Osteocyte (in vitro differentiated cells): ENCODE results near the gene ADAMTS2. TPM values are rescaled to one million over a fixed set of nuclear protein-coding genes. Genes with fewer than 3 reads are reported as not detected.
"Not testable (repeated sequence)": the region's sequence is repeated elsewhere in the genome, so short reads cannot be mapped to it uniquely, and the experiment has no call there.

Experiments used
- DNase-seq: peaks from one replicate; pipeline ENCODE4 v3.0.0; 2021; ENCODE audit warnings: mixed read lengths; ENCODE audit not compliant: unreplicated experiment; ENCODE audit errors: extremely low spot score
- H3K27ac Mint-ChIP-seq: one replicate; pipeline ENCODE4 v1.8.0; 2021; ENCODE audit warnings: mild to moderate bottlenecking, mixed read lengths; ENCODE audit not compliant: unreplicated experiment
- H3K27me3 Mint-ChIP-seq: one replicate; pipeline ENCODE4 v1.8.0; 2021; ENCODE audit warnings: mixed read lengths; ENCODE audit not compliant: unreplicated experiment
- H3K36me3 Mint-ChIP-seq: one replicate; pipeline ENCODE4 v1.8.0; 2021; ENCODE audit warnings: mixed read lengths; ENCODE audit not compliant: unreplicated experiment
- H3K4me1 Mint-ChIP-seq: one replicate; pipeline ENCODE4 v1.8.0; 2021; ENCODE audit warnings: mixed read lengths; ENCODE audit not compliant: unreplicated experiment
- H3K4me3 Mint-ChIP-seq: one replicate; pipeline ENCODE4 v1.8.0; 2021; ENCODE audit warnings: mild to moderate bottlenecking, moderate library complexity, mixed read lengths; ENCODE audit not compliant: unreplicated experiment
- H3K9me3 Mint-ChIP-seq: one replicate; pipeline ENCODE4 v1.8.0; 2021; ENCODE audit warnings: mixed read lengths; ENCODE audit not compliant: unreplicated experiment
- CTCF ChIP-seq: fragments of 200-600 bp; sonication (generic); IDR thresholded peaks from 2 replicates; pipeline ENCODE4 v1.5.0; 2021; ENCODE audit warnings: antibody characterized with exemption, mild to moderate bottlenecking, moderate library complexity
- total RNA-seq: library from RNA; stranded (reverse); gene quantifications from 2 replicates; pipeline ENCODE4 v1.2.1, GENCODE V29; 2021

Gene ADAMTS2
- total RNA-seq, 1 donor from 2014 or later, result 12.2 TPM

- no peaks in the 10 kb centered on the region for H3K36me3 Mint-ChIP-seq
- peaks cover 22% of the 10 kb centered on the region for H3K9me3 Mint-ChIP-seq
- no peaks in the 10 kb centered on the region for H3K27me3 Mint-ChIP-seq
- TF ChIP-seq CTCF, result no peak
- DNase-seq, result no peak
- no peaks in the 10 kb centered on the region for H3K4me1 Mint-ChIP-seq
- H3K27ac Mint-ChIP-seq, result no peak overlapping the region
- H3K4me3 Mint-ChIP-seq, result no peak overlapping the region
These were observed 127.0 kb downstream of the ADAMTS2 start for GRCh38 chr5:179217956-179218942.

- no peaks in the 10 kb centered on the region for H3K27me3 Mint-ChIP-seq
- no peak for DNase-seq
- H3K36me3 Mint-ChIP-seq, result no peaks in the 10 kb centered on the region
- peaks cover 16% of the 10 kb centered on the region for H3K9me3 Mint-ChIP-seq
- no peak overlapping the region for H3K27ac Mint-ChIP-seq
- H3K4me3 Mint-ChIP-seq, result no peak overlapping the region
- TF ChIP-seq CTCF, result no peak
- no peaks in the 10 kb centered on the region for H3K4me1 Mint-ChIP-seq
These were observed 127.9 kb downstream of the ADAMTS2 start for GRCh38 chr5:179217356-179217755.

- DNase-seq, H3K36me3 Mint-ChIP-seq, H3K4me3 Mint-ChIP-seq, H3K27ac Mint-ChIP-seq, H3K27me3 Mint-ChIP-seq, H3K4me1 Mint-ChIP-seq: not testable (repeated sequence)
- H3K9me3 Mint-ChIP-seq, result peaks cover 20% of the 10 kb centered on the region
These were observed 128.9 kb downstream of the ADAMTS2 start for GRCh38 chr5:179216381-179216780.

- H3K36me3 Mint-ChIP-seq, result no peaks in the 10 kb centered on the region
- no peak for TF ChIP-seq CTCF
- no peaks in the 10 kb centered on the region for H3K4me1 Mint-ChIP-seq
- DNase-seq, result no peak
- no peak overlapping the region for H3K27ac Mint-ChIP-seq
- peaks cover 16% of the 10 kb centered on the region for H3K9me3 Mint-ChIP-seq
- H3K27me3 Mint-ChIP-seq, result no peaks in the 10 kb centered on the region
- H3K4me3 Mint-ChIP-seq, result no peak overlapping the region
These were observed 129.7 kb downstream of the ADAMTS2 start for GRCh38 chr5:179215576-179215975.

GRCh38 chr5:179214678-179215077 is 130.6 kb downstream of the ADAMTS2 start:
- Mint-ChIP-seq H3K36me3 (no peaks in the 10 kb centered on the region), H3K4me1 (no peaks in the 10 kb centered on the region), H3K27me3 (no peaks in the 10 kb centered on the region), H3K4me3 (no peak overlapping the region), H3K27ac (no peak overlapping the region), H3K9me3 (peaks cover 13% of the 10 kb centered on the region)
- no peak for DNase-seq
- no peak for TF ChIP-seq CTCF
